ENCODE measurements around the gene SLC5A9.

Gene SLC5A9

DNA sequence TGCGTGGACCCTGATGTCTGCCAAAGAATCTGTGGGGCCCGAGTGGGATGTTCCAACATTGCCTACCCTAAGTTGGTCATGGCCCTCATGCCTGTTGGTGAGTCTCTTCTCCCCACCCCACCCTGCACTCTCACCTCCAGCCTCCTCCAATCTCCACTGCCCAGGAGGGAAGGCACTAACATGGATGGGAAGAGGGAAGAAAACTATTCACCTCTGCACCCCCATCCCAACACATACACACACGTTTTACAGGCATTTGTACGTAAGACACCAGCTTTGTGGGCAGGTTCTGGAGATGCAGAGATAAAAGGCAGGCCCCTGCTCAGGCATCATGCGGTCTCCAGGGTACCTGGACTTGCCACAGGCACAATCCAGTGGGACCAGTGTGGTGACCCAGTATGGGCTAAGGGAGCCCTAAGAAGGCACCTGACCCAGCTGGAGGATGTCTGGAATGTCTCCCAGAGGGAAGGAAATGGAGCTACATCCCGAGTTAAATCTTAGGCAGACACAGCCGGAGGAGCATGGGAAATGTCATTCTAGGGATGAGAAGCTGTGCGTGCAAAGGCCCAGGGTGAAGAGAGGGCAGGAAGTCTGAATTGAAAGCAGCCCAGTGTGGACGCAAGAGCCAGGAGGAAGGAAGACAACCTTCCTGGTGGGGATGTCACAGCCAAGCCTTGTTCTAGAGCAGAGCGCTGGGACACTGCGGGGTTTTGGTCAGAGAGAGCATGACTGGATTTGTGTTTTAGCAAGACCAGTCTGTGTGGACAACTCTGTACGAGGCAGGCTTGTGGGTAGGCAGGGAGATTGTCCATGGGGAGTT, 11.4 kb downstream of the SLC5A9 start:
- DNase-seq (ENCODE audit: low read depth), result no peak
- TF ChIP-seq, protein P1, sequence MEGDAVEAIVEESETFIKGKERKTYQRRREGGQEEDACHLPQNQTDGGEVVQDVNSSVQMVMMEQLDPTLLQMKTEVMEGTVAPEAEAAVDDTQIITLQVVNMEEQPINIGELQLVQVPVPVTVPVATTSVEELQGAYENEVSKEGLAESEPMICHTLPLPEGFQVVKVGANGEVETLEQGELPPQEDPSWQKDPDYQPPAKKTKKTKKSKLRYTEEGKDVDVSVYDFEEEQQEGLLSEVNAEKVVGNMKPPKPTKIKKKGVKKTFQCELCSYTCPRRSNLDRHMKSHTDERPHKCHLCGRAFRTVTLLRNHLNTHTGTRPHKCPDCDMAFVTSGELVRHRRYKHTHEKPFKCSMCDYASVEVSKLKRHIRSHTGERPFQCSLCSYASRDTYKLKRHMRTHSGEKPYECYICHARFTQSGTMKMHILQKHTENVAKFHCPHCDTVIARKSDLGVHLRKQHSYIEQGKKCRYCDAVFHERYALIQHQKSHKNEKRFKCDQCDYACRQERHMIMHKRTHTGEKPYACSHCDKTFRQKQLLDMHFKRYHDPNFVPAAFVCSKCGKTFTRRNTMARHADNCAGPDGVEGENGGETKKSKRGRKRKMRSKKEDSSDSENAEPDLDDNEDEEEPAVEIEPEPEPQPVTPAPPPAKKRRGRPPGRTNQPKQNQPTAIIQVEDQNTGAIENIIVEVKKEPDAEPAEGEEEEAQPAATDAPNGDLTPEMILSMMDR (IDR thresholded peaks at IDR 0.05; ENCODE audit: control insufficient read depth, extremely low read depth, insufficient read depth), result no peak
- H3K4me3 ChIP-seq (ENCODE audit: low read depth, low read length), result no peak overlapping the region

DNA sequence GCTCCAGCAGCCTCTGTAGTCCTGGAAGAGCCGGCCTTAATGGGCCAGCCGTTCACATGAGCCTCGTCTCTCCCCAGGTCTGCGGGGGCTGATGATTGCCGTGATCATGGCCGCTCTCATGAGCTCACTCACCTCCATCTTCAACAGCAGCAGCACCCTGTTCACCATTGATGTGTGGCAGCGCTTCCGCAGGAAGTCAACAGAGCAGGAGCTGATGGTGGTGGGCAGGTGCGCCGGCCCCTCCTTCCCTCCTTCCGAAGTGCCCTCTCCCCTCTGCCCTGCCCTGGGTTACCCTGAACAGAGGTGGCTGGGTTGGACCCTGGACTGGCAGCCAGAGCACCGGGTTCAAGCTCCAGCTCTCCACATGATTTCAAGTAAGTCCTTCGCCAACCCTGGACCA, 13.1 kb downstream of the SLC5A9 start:
- DNase-seq (ENCODE audit: low read depth), result no peak
- no peak overlapping the region for H3K4me3 ChIP-seq (ENCODE audit: low read depth, low read length)
- TF ChIP-seq, protein P1 (IDR thresholded peaks at IDR 0.05; ENCODE audit: control insufficient read depth, extremely low read depth, insufficient read depth), result no peak

DNA sequence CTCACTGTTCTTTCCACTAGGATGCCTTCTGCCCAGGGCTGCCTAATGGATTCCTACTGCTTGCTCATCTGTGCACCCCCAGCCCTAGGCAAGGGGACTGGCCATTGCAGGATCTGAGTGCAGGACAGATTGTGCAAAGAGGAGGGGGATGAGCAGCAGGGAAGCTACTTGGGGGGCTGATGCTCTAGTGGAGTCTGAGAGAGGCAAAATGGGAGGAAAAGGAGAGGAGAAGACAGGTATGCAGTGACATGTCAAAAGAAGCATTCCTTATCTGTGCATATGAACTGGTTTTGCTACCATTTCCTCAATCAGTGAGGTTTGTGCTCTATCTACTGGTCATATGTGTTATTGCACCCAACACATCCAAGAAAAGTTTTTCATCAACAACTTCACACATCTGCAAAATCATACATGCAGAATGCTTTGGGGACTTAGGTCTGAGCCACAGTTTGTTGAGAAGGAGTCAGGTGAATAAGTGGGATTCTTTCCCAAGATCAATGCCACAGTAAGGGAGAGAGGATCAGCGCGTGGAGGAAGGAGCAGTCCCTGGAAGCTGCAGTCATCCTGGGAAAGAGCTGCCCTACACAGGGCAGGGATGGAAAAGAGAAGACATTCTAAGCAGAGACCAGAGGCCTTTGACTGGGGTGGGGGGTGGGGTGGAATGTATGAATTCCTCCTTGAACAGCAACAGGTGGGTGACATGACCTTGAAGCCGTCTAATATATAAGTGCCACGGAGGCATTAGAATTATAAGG, 14.4 kb downstream of the SLC5A9 start:
- H3K4me3 ChIP-seq (ENCODE audit: low read depth, low read length), result no peak overlapping the region
- peak; percentile 40 for DNase-seq (ENCODE audit: low read depth)
- TF ChIP-seq, protein P1 (IDR thresholded peaks at IDR 0.05; ENCODE audit: control insufficient read depth, extremely low read depth, insufficient read depth), result peak; percentile 80

DNA sequence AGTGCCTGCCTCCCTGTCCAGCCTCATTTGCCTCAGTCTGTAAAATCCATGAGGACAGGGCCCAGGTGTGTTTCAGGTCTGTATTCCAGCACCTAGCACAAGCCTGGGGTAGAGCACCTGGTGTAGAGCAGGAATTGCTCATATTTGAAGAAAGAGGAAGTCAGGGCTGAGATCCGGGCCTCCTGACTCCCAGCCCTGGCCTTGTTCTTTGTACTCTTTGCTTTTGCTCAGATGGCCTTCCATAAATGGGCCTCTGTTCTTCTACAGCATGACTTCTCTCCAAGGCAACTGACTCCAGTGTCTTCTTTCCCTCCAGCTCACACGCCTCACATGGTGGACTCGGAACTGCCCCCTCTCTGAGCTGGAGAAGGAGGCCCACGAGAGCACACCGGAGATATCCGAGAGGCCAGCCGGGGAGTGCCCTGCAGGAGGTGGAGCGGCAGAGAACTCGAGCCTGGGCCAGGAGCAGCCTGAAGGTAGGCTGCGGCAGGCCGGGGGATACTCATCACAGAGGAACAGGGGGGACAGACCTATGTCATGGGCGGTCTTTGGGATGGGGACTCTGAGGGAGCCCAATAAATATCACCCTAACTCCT, 19.7 kb downstream of the SLC5A9 start:
- no peak for DNase-seq (ENCODE audit: low read depth)
- H3K4me3 ChIP-seq (ENCODE audit: low read depth, low read length), result no peak overlapping the region
- TF ChIP-seq, protein P1 (IDR thresholded peaks at IDR 0.05; ENCODE audit: control insufficient read depth, extremely low read depth, insufficient read depth), result no peak

DNA sequence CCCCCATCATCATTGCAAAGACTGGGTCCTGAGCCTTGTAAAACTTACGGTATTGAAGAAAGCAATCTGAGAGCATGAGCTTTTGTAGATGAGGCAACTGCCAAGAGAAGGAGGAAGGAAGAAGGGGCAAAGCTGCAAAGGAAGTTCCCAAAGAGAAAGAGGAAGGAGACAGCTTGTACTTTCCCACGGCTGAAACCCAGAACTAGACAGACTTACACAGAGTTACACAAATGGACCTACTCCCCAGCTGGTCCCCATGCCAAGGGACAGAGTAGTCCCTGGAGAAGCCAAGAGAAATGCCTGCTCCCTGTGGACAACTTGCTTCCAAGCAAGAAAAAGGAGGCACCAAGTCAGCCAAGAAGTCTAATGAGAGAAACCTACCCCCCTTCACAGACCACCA, 22.6 kb downstream of the SLC5A9 start:
- H3K4me3 ChIP-seq (ENCODE audit: low read depth, low read length), result no peak overlapping the region
- TF ChIP-seq, protein P1 (IDR thresholded peaks at IDR 0.05; ENCODE audit: control insufficient read depth, extremely low read depth, insufficient read depth), result no peak
- no peak for DNase-seq (ENCODE audit: low read depth)

DNA sequence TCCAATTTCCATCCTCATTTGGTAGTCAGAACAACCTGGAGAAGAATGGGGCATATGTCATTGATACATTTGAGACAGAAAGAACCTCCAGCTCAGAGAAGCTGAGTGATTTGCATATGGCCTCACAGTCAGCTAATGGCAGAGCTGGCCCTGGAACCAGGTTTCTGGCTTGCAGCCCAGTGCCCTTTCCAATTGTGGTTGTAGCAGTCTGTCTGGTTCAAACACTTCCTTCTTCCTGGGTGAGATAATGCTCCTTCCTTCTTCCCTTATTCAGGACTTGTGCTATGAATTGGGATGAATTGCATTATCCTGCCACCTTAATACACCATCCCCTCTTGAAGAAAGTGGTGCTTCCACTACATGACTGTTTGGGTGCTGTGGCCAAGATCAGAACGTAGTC, 24.2 kb downstream of the SLC5A9 start:
- H3K4me3 ChIP-seq (ENCODE audit: low read depth, low read length), result no peak overlapping the region
- peak; percentile 89 for DNase-seq (ENCODE audit: low read depth)
- TF ChIP-seq, protein P1 (IDR thresholded peaks at IDR 0.05; ENCODE audit: control insufficient read depth, extremely low read depth, insufficient read depth), result no peak
